GM15510 (cell line): Measurements from ENCODE around the gene ETS2.

Experiments used
- POLR2A ChIP-seq: IDR thresholded peaks from 3 replicates; pipeline ENCODE4 v1.6.1; 2011; ENCODE audit warnings: borderline replicate concordance; ENCODE audit not compliant: insufficient read length; ENCODE audit errors: extremely low read depth

The ETS2 gene

GRCh38 chr21:38773099-38774061 is 32.3 kb upstream of the ETS2 start:
- no peak for TF ChIP-seq POLR2A

- no peak for TF ChIP-seq POLR2A
These were observed 31.6 kb upstream of the ETS2 start for GRCh38 chr21:38774152-38774551.

GRCh38 chr21:38774586-38775285 is 31.0 kb upstream of the ETS2 start:
- TF ChIP-seq POLR2A: no peak

GRCh38 chr21:38775733-38776132 is 30.0 kb upstream of the ETS2 start:
- TF ChIP-seq POLR2A: no peak

GRCh38 chr21:38777015-38777414 is 28.7 kb upstream of the ETS2 start:
- no peak for TF ChIP-seq POLR2A

GRCh38 chr21:38777531-38777930 is 28.2 kb upstream of the ETS2 start:
- TF ChIP-seq POLR2A: no peak

GRCh38 chr21:38780879-38781278 is 24.9 kb upstream of the ETS2 start:
- TF ChIP-seq POLR2A: no peak

- TF ChIP-seq POLR2A: no peak
These were observed 21.1 kb upstream of the ETS2 start for GRCh38 chr21:38784458-38785266.

- TF ChIP-seq POLR2A: no peak
These were observed 20.2 kb upstream of the ETS2 start for GRCh38 chr21:38785483-38785882.

- TF ChIP-seq POLR2A: no peak
These were observed 18.7 kb upstream of the ETS2 start for GRCh38 chr21:38787016-38787415.

- no peak for TF ChIP-seq POLR2A
These were observed 18.1 kb upstream of the ETS2 start for GRCh38 chr21:38787461-38788274.

GRCh38 chr21:38788275-38788905 is 17.3 kb upstream of the ETS2 start:
- no peak for TF ChIP-seq POLR2A

GRCh38 chr21:38789275-38789674 is 16.5 kb upstream of the ETS2 start:
- TF ChIP-seq POLR2A: no peak

- TF ChIP-seq POLR2A: no peak
These were observed 15.7 kb upstream of the ETS2 start for GRCh38 chr21:38790059-38790458.
